A673 (cell line): ENCODE measurements around the gene DES.

Experiments
- EZH2 ChIP-seq: fragments of 200-600 bp; sonication (generic); IDR thresholded peaks from 2 replicates; pipeline ENCODE4 v1.6.1; 2017; ENCODE audit warnings: borderline replicate concordance, low read depth, mild to moderate bottlenecking, mixed read lengths, antibody characterized with exemption, low read length; ENCODE audit not compliant: poor library complexity, severe bottlenecking
- TF ChIP-seq, protein P1 (sequence below): fragments of 300-800, 200-600 bp; sonication (generic); conservative IDR thresholded peaks from 2 replicates; pipeline ENCODE4 v1.5.1; 2017; ENCODE audit warnings: low read depth, mild to moderate bottlenecking, antibody characterized with exemption, low read length, moderate library complexity, mixed read lengths

DNA sequence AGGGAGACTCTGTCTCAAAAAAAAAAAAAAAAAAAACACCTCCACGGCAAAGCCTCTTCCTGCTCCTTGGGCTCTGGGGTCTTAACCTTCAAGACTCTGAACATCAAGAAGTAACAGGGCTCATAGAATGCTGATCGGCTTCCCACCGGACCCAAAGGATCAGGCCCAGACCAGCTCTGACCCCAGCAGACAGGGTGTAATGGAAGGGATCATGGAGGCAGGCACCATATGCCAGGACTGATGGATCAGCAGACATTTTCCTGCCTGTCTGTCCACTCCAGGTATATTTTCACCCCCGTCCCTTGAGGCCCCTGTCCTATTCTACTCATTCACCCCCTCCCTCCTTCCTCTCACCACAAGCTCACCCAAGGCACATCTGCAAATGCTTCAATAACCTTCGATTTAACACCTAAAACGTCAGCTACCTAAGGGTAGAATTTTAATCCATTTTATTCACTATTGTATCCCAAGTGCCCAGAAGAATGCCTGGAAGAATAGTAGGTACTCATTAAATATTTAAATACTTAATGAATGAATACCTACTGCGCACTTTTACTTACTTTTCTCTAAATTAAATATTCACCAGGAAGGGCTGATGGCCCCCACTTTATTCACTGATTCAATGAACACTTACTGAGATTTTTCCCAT lies 11.9 kb downstream of the DES start:
- TF ChIP-seq, protein P1, sequence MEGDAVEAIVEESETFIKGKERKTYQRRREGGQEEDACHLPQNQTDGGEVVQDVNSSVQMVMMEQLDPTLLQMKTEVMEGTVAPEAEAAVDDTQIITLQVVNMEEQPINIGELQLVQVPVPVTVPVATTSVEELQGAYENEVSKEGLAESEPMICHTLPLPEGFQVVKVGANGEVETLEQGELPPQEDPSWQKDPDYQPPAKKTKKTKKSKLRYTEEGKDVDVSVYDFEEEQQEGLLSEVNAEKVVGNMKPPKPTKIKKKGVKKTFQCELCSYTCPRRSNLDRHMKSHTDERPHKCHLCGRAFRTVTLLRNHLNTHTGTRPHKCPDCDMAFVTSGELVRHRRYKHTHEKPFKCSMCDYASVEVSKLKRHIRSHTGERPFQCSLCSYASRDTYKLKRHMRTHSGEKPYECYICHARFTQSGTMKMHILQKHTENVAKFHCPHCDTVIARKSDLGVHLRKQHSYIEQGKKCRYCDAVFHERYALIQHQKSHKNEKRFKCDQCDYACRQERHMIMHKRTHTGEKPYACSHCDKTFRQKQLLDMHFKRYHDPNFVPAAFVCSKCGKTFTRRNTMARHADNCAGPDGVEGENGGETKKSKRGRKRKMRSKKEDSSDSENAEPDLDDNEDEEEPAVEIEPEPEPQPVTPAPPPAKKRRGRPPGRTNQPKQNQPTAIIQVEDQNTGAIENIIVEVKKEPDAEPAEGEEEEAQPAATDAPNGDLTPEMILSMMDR, result no peak
- no peak for TF ChIP-seq EZH2
